GM12878 (cell line): ENCODE data around the gene EFNB2. TPM values are rescaled to one million over a fixed set of nuclear protein-coding genes. Genes with fewer than 3 reads are reported as not detected.

ENCODE experiments used
- ATAC-seq: fragments of 200-7000 bp; cut with Tn5 transposase; 3 replicates; pipeline ENCODE4 v1.9.1; 2020; ENCODE audit warnings: mild to moderate bottlenecking, moderate library complexity
- BruUV-seq: library from RNA; stranded (reverse); fragments of 400-500 nt; replicated peaks from 2 replicates; lab custom pipeline; 2021; lab: Mats Ljungman, UMichigan
- CTCF ChIA-PET: fragments of 300-600 bp; sonication (Branson Sonifier 250); formaldehyde crosslinking; extraction: SDS; loops from one replicate; lab custom pipeline; 2021; ENCODE audit warnings: inconsistent platforms; lab: Yijun Ruan, JAX
- POLR2A ChIA-PET: fragments of 350-600 bp; formaldehyde crosslinking; extraction: SDS; loops from one replicate; lab custom pipeline; 2021; ENCODE audit warnings: inconsistent platforms; lab: Charles Lee
- RAD21 ChIA-PET: fragments of 300-600 bp; sonication (Branson Sonifier 250); formaldehyde crosslinking; loops from one replicate; lab custom pipeline; 2023; ENCODE audit warnings: antibody characterized with exemption; ENCODE audit not compliant: unreplicated experiment; lab: Charles Lee
- SMC1A ChIA-PET: fragments of 300-600 bp; sonication (Branson Sonifier 250); formaldehyde crosslinking; loops from one replicate; lab custom pipeline; 2023; ENCODE audit not compliant: unreplicated experiment, uncharacterized antibody; lab: Charles Lee
- DNase-seq: peaks from one replicate; pipeline ENCODE4 v3.0.0-alpha.2; 2011; ENCODE audit warnings: low read depth, low spot score
- FAIRE-seq: peaks from 3 replicates; lab custom pipeline; 2011; peaks lifted over from hg19 to GRCh38; lab: Jason Lieb, UNC
- H2AFZ ChIP-seq: 2 replicates; pipeline ENCODE4 v1.6.0; 2011; ENCODE audit warnings: low read depth, low read length, control low read depth; ENCODE audit not compliant: control insufficient read depth
- H3K27ac ChIP-seq: 2 replicates; pipeline ENCODE4 v1.5.1; 2011; ENCODE audit warnings: control low read depth; ENCODE audit not compliant: control insufficient read depth, insufficient read depth
- H3K27me3 ChIP-seq, 2 experiments: replicated peaks in 1 of 2; 2 replicates each; pipeline versions ENCODE4 v1.6.0 to v1.6.1; 2011; ENCODE audit warnings: low read length in 1 of 2; ENCODE audit not compliant: control insufficient read depth in 2 of 2, insufficient read depth in 2 of 2
- H3K36me3 ChIP-seq, 2 experiments: 2 replicates each; pipeline ENCODE4 v1.5.1; 2011; ENCODE audit warnings: low read length in 1 of 2; ENCODE audit not compliant: control insufficient read depth in 2 of 2, insufficient read depth in 2 of 2
- H3K4me1 ChIP-seq: 2 replicates; pipeline ENCODE4 v1.6.1; 2011; ENCODE audit warnings: mild to moderate bottlenecking, low read length, moderate library complexity, mixed read lengths; ENCODE audit not compliant: control insufficient read depth, insufficient read depth
- H3K4me2 ChIP-seq: 2 replicates; pipeline ENCODE4 v1.6.0; 2011; ENCODE audit warnings: control low read depth; ENCODE audit not compliant: control insufficient read depth, insufficient read depth
- H3K4me3 ChIP-seq: fragments of 200-600 bp; sonication (generic); 2 replicates; pipeline ENCODE4 v1.5.1; 2016
- H3K79me2 ChIP-seq: 2 replicates; pipeline ENCODE4 v1.6.0; 2011; ENCODE audit warnings: low read length; ENCODE audit not compliant: control insufficient read depth, insufficient read depth
- H3K9ac ChIP-seq: 2 replicates; pipeline ENCODE4 v1.8.0; 2011; ENCODE audit warnings: low read length, control low read depth, mixed read lengths; ENCODE audit not compliant: control insufficient read depth, insufficient read depth
- H3K9me3 ChIP-seq: replicated peaks from 3 replicates; pipeline ENCODE4 v1.5.1; 2011; ENCODE audit warnings: mild to moderate bottlenecking, low read length; ENCODE audit not compliant: control insufficient read depth, insufficient read depth
- H4K20me1 ChIP-seq: 2 replicates; pipeline ENCODE4 v1.6.0; 2011; ENCODE audit not compliant: control insufficient read depth, insufficient read depth
- ATF7 ChIP-seq: fragments of 450-650 bp; IDR thresholded peaks from 2 replicates; pipeline ENCODE4 v1.6.1; 2016; ENCODE audit warnings: low read depth, mild to moderate bottlenecking
- DPF2 ChIP-seq: fragments of 450-650 bp; IDR thresholded peaks from 2 replicates; pipeline ENCODE4 v1.6.1; 2017; ENCODE audit warnings: mild to moderate bottlenecking
- ESRRA ChIP-seq: IDR thresholded peaks from 2 replicates; pipeline ENCODE4 v1.6.1; 2012; ENCODE audit warnings: mild to moderate bottlenecking, low read length, improper control_type of control experiment
- EZH2 ChIP-seq: IDR thresholded peaks from 2 replicates; pipeline ENCODE4 v1.6.1; 2012; ENCODE audit warnings: low read depth, mild to moderate bottlenecking, control low read depth, inconsistent platforms, low read length, borderline replicate concordance; ENCODE audit not compliant: control insufficient read depth
- IKZF2 ChIP-seq, 2 experiments: fragments of 450-650 bp; IDR thresholded peaks; 2 replicates each; pipeline ENCODE4 v1.6.1; 2017; ENCODE audit warnings: mild to moderate bottlenecking in 2 of 2, moderate library complexity in 2 of 2
- JUNB ChIP-seq: IDR thresholded peaks from 2 replicates; pipeline ENCODE4 v1.6.1; 2016; ENCODE audit warnings: antibody characterized with exemption, mild to moderate bottlenecking
- NR2C2 ChIP-seq: IDR thresholded peaks from 2 replicates; pipeline ENCODE4 v1.6.1; 2011; ENCODE audit warnings: borderline replicate concordance, low read depth; ENCODE audit not compliant: control insufficient read depth, insufficient read length
- NRF1 ChIP-seq: conservative IDR thresholded peaks from 2 replicates; pipeline ENCODE4 v1.6.1; 2011; ENCODE audit warnings: mild to moderate bottlenecking, low read depth, low read length, improper control_type of control experiment
- PAX8 ChIP-seq: fragments of 450-650 bp; IDR thresholded peaks from 2 replicates; pipeline ENCODE4 v1.6.1; 2017; ENCODE audit warnings: mild to moderate bottlenecking, moderate library complexity
- RELA ChIP-seq: fragments of 450-650 bp; IDR thresholded peaks from 2 replicates; pipeline ENCODE4 v1.8.0; 2014; ENCODE audit warnings: borderline replicate concordance; ENCODE audit not compliant: partially characterized antibody
- RUNX3 ChIP-seq: IDR thresholded peaks from 2 replicates; pipeline ENCODE4 v1.6.1; 2012; ENCODE audit warnings: low read length, inconsistent platforms
- SIX5 ChIP-seq: IDR thresholded peaks from 2 replicates; pipeline ENCODE4 v1.6.1; 2011; ENCODE audit warnings: mild to moderate bottlenecking, low read depth, low read length, moderate library complexity; ENCODE audit not compliant: severe bottlenecking
- SRF ChIP-seq, 2 experiments: IDR thresholded peaks; 2 replicates each; pipeline ENCODE4 v1.6.1; 2011; ENCODE audit warnings: low read depth in 2 of 2, low read length in 2 of 2, mild to moderate bottlenecking in 1 of 2, moderate library complexity in 1 of 2
- WRNIP1 ChIP-seq: IDR thresholded peaks from 2 replicates; pipeline ENCODE4 v1.6.1; 2011; ENCODE audit warnings: low read depth, low read length, improper control_type of control experiment, borderline replicate concordance
- ZNF384 ChIP-seq: IDR thresholded peaks from 2 replicates; pipeline ENCODE4 v1.6.1; 2012; ENCODE audit warnings: low read depth, mild to moderate bottlenecking, low read length, improper control_type of control experiment, borderline replicate concordance
- ZZZ3 ChIP-seq: IDR thresholded peaks from 2 replicates; pipeline ENCODE4 v1.6.1; 2011; ENCODE audit warnings: low read depth; ENCODE audit not compliant: control insufficient read depth, insufficient read length
- WGBS: methylation state at CpG from one replicate; pipeline ENCODE4 v1.1.6; 2016; ENCODE audit warnings: low lambda C conversion rate; ENCODE audit not compliant: insufficient replicate concordance, insufficient coverage; ENCODE audit errors: missing lambda C conversion rate; 5-methylcytosine and 5-hydroxymethylcytosine counted together
- in situ Hi-C: fragments of 300-500 bp; cut with MboI; formaldehyde crosslinking; loops from 9 replicates; pipeline ENCODE4 v1.14.3; 2018; ENCODE audit warnings: mixed read lengths
- intact Hi-C: fragments of 100-400 bp; cut with micrococcal nuclease; formaldehyde crosslinking; loops from one replicate; pipeline ENCODE4 v1.14.2; 2022; ENCODE audit not compliant: unreplicated experiment
- polyA plus RNA-seq, 11 experiments: library from polyadenylated mRNA; depleted of rRNA in 4 of 11; unstranded in 6 of 11; stranded (reverse) in 5 of 11; fragments of >200 nt; fragmentation: Nextera tagmentation in 4 of 11; fragmentation: Illumina TruSeq in 1 of 11; extraction: Ambion mirVana in 4 of 11; extraction: Trizol in 1 of 11; gene quantifications; 1 replicate in 1 of 11; 2 replicates in 10 of 11; pipeline versions ENCODE4 v1.2.1 to v1.2.3, GENCODE V29; 2011 to 2016; ENCODE audit warnings: inconsistent platforms in 2 of 11, missing spikeins in 2 of 11, low read depth in 1 of 11
- total RNA-seq, 4 experiments: library from RNA; depleted of rRNA in 3 of 4; stranded (reverse); fragments of >200 nt in 3 of 4; fragmentation: Illumina TruSeq in 1 of 4; extraction: Trizol in 1 of 4; gene quantifications; 2 replicates each; pipeline versions ENCODE4 v1.2.1 to v1.2.3, GENCODE V29; 2013 to 2021
- TF ChIP-seq, protein P1 (sequence below): IDR thresholded peaks from 2 replicates; pipeline ENCODE4 v1.6.1; 2011; ENCODE audit warnings: low read depth, mild to moderate bottlenecking, low read length, moderate library complexity, borderline replicate concordance; ENCODE audit errors: extremely low read depth
- TF ChIP-seq, protein P2 (sequence below): fragments of 450-650 bp; formaldehyde crosslinking; IDR thresholded peaks from 2 replicates; pipeline ENCODE4 v1.4.0; 2022; ENCODE audit warnings: mild to moderate bottlenecking, moderate library complexity

The EFNB2 gene
- total and polyA plus RNA-seq, 10 of the 15 experiments (the other 5 are each of a cell fraction or from before 2014, with no cell fraction given): 0.12 to 1.5 (median 0.31) TPM; not detected in 1

DNA sequence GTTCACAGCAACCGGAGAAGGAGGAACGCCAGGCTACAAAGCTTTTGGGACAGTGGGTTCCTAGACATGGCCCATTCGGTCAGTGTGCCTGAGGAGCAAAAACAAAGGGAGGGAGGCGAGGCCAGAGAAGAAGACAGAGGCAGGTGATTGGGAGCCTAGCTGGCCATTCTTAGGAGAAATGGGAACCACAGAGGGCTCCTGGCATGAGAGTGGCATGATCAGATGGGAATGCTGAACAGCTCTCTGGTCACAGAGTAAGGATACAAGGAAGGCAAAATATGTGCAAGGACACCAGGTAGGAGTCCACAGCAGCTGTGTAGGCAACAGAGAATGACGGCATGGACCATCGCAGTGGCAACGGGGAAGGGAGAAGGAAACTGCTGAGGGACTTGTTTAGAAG lies 82.4 kb downstream of the EFNB2 start:
- ChIA-PET RAD21 (no interaction called here), POLR2A (no interaction called here), SMC1A (interaction anchor here (1.3 kb wide), 1 partner anchor 20 kb away, joined by 3 read pairs; no protein-coding TSS in a partner anchor), CTCF (no interaction called here)
- no peak overlapping the region for H3K4me2 ChIP-seq
- H3K4me3 ChIP-seq: no peak overlapping the region
- H3K27ac ChIP-seq: no peak overlapping the region
- no peak for TF ChIP-seq EZH2
- TF ChIP-seq ESRRA: no peak
- no peak for TF ChIP-seq IKZF2 (IDR thresholded peaks at IDR 0.05)
- no peak for TF ChIP-seq JUNB
- no peak for TF ChIP-seq ZNF384
- TF ChIP-seq ATF7: no peak
- no peak for TF ChIP-seq ZZZ3
- no peak for TF ChIP-seq NR2C2
- TF ChIP-seq NRF1: no peak
- no peak for TF ChIP-seq PAX8
- TF ChIP-seq, protein P1, sequence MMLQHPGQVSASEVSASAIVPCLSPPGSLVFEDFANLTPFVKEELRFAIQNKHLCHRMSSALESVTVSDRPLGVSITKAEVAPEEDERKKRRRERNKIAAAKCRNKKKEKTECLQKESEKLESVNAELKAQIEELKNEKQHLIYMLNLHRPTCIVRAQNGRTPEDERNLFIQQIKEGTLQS: no peak
- no peak for TF ChIP-seq WRNIP1
- TF ChIP-seq RELA: no peak
- TF ChIP-seq RUNX3: no peak
- TF ChIP-seq DPF2: no peak
- no peak for TF ChIP-seq SIX5
- no peak for TF ChIP-seq SRF (IDR thresholded peaks at IDR 0.05; ENCODE audit: low read depth in 2 of 2, low read length in 2 of 2)
- TF ChIP-seq, protein P2, sequence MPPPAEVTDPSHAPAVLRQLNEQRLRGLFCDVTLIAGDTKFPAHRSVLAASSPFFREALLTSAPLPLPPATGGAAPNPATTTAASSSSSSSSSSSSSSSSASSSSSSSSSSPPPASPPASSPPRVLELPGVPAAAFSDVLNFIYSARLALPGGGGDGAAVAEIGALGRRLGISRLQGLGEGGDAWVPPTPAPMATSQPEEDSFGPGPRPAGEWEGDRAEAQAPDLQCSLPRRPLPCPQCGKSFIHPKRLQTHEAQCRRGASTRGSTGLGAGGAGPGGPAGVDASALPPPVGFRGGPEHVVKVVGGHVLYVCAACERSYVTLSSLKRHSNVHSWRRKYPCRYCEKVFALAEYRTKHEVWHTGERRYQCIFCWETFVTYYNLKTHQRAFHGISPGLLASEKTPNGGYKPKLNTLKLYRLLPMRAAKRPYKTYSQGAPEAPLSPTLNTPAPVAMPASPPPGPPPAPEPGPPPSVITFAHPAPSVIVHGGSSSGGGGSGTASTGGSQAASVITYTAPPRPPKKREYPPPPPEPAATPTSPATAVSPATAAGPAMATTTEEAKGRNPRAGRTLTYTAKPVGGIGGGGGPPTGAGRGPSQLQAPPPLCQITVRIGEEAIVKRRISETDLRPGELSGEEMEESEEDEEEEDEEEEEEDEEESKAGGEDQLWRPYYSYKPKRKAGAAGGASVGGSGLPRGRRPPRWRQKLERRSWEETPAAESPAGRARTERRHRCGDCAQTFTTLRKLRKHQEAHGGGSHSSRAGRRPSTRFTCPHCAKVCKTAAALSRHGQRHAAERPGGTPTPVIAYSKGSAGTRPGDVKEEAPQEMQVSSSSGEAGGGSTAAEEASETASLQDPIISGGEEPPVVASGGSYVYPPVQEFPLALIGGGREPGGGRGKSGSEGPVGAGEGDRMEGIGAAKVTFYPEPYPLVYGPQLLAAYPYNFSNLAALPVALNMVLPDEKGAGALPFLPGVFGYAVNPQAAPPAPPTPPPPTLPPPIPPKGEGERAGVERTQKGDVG (CRISPR knock-in tag): no peak
- no peaks in the 10 kb centered on the region for H3K27me3 ChIP-seq
- in situ Hi-C loops (no loop called here), intact Hi-C loops (no loop called here)
- no peak for FAIRE-seq
- no peaks in the 10 kb centered on the region for H4K20me1 ChIP-seq
- no peak overlapping the region for H3K9ac ChIP-seq
- no TSS peak for BruUV-seq
- ATAC-seq: no peak
- H2AFZ ChIP-seq: no peak overlapping the region
- H3K4me1 ChIP-seq: no peaks in the 10 kb centered on the region
- no peak for DNase-seq
- H3K36me3 ChIP-seq: no peaks in the 10 kb centered on the region
- WGBS: 29% methylated on average over 7 of the region's 7 CpGs
- no peaks in the 10 kb centered on the region for H3K79me2 ChIP-seq
- H3K9me3 ChIP-seq: no peaks in the 10 kb centered on the region; the same call in 2 of the 3 replicates
